Measurements from ENCODE around the gene KANK2.

DNA sequence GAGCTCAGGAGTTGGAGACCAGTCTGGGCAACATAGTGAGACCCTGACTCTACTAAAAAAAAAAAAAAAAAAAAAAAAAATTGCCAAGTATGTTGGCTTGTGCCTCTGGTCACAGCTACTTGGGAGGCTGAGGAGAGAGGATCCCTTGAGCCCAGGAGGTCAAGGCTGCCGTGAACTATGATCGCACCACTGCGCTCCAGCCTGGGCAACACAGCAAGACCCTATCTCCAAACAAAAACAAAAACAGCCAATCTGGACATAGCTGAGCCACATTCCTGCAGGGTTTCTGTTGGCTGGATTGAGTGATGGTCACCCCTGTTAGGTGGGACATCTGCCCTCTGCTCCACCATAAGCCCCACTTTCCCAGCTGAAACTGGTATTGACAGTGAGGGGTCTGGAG lies 28.5 kb upstream of the KANK2 start:
- no peak for TF ChIP-seq ZFX (IDR thresholded peaks at IDR 0.05; ENCODE audit: borderline replicate concordance)
- TF ChIP-seq, protein P1, sequence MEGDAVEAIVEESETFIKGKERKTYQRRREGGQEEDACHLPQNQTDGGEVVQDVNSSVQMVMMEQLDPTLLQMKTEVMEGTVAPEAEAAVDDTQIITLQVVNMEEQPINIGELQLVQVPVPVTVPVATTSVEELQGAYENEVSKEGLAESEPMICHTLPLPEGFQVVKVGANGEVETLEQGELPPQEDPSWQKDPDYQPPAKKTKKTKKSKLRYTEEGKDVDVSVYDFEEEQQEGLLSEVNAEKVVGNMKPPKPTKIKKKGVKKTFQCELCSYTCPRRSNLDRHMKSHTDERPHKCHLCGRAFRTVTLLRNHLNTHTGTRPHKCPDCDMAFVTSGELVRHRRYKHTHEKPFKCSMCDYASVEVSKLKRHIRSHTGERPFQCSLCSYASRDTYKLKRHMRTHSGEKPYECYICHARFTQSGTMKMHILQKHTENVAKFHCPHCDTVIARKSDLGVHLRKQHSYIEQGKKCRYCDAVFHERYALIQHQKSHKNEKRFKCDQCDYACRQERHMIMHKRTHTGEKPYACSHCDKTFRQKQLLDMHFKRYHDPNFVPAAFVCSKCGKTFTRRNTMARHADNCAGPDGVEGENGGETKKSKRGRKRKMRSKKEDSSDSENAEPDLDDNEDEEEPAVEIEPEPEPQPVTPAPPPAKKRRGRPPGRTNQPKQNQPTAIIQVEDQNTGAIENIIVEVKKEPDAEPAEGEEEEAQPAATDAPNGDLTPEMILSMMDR (IDR thresholded peaks at IDR 0.05): no peak

Data from 22Rv1 (cell line).